Measurements from ENCODE around the gene RER1. TPM values are rescaled to one million over a fixed set of nuclear protein-coding genes. Genes with fewer than 3 reads are reported as not detected.
"Not testable (repeated sequence)": the region's sequence is repeated elsewhere in the genome, so short reads cannot be mapped to it uniquely, and the experiment has no call there.

The RER1 gene
- polyA plus RNA-seq, 3 donors, result 119 to 127 (median 122) TPM

- no peak for DNase-seq
Measured at GRCh38 chr1:2418791-2419320, 27.2 kb downstream of the RER1 start.

GRCh38 chr1:2419416-2419815 is 27.8 kb downstream of the RER1 start:
- DNase-seq, result no peak

- no peak for DNase-seq
Measured at GRCh38 chr1:2422523-2422922, 30.9 kb downstream of the RER1 start.

GRCh38 chr1:2425892-2426291 is 34.3 kb downstream of the RER1 start:
- no peak for DNase-seq

- DNase-seq, result no peak
Measured at GRCh38 chr1:2426540-2426939, 34.9 kb downstream of the RER1 start.

GRCh38 chr1:2427051-2427450 is 35.4 kb downstream of the RER1 start:
- DNase-seq, result no peak

- DNase-seq, result no peak
Measured at GRCh38 chr1:2427976-2428375, 36.3 kb downstream of the RER1 start.

- no peak for DNase-seq
Measured at GRCh38 chr1:2428490-2428889, 36.8 kb downstream of the RER1 start.

- DNase-seq, result no peak
Measured at GRCh38 chr1:2429780-2430591, 38.3 kb downstream of the RER1 start.

- DNase-seq, result no peak
Measured at GRCh38 chr1:2430592-2430973, 38.9 kb downstream of the RER1 start.

GRCh38 chr1:2431103-2431502 is 39.5 kb downstream of the RER1 start:
- DNase-seq, result no peak

GRCh38 chr1:2431518-2431917 is 39.9 kb downstream of the RER1 start:
- no peak for DNase-seq

- no peak for DNase-seq
Measured at GRCh38 chr1:2432441-2432844, 40.8 kb downstream of the RER1 start.

- no peak for DNase-seq
Measured at GRCh38 chr1:2433196-2433595, 41.6 kb downstream of the RER1 start.

GRCh38 chr1:2433936-2434655 is 42.5 kb downstream of the RER1 start:
- DNase-seq, result no peak

GRCh38 chr1:2435091-2435490 is 43.5 kb downstream of the RER1 start:
- DNase-seq, result no peak

- no peak for DNase-seq
Measured at GRCh38 chr1:2435746-2436355, 44.2 kb downstream of the RER1 start.

GRCh38 chr1:2436876-2437275 is 45.2 kb downstream of the RER1 start:
- DNase-seq, result no peak

GRCh38 chr1:2437617-2438016 is 46.0 kb downstream of the RER1 start:
- DNase-seq, result no peak

GRCh38 chr1:2438038-2438437 is 46.4 kb downstream of the RER1 start:
- no peak for DNase-seq

GRCh38 chr1:2438641-2439040 is 47.0 kb downstream of the RER1 start:
- DNase-seq, result no peak

GRCh38 chr1:2439369-2439768 is 47.7 kb downstream of the RER1 start:
- DNase-seq, result no peak

GRCh38 chr1:2440346-2440745 is 48.7 kb downstream of the RER1 start:
- DNase-seq, result not testable (repeated sequence)
